HG03342 (cell line): ENCODE data around the gene TDRD3.

Source experiments
- ATAC-seq: cut with Tn5 transposase; IDR thresholded peaks from one replicate; pipeline ENCODE4 v1.9.1; 2021; ENCODE audit warnings: mild to moderate bottlenecking, moderate library complexity; ENCODE audit not compliant: unreplicated experiment

The TDRD3 gene

DNA sequence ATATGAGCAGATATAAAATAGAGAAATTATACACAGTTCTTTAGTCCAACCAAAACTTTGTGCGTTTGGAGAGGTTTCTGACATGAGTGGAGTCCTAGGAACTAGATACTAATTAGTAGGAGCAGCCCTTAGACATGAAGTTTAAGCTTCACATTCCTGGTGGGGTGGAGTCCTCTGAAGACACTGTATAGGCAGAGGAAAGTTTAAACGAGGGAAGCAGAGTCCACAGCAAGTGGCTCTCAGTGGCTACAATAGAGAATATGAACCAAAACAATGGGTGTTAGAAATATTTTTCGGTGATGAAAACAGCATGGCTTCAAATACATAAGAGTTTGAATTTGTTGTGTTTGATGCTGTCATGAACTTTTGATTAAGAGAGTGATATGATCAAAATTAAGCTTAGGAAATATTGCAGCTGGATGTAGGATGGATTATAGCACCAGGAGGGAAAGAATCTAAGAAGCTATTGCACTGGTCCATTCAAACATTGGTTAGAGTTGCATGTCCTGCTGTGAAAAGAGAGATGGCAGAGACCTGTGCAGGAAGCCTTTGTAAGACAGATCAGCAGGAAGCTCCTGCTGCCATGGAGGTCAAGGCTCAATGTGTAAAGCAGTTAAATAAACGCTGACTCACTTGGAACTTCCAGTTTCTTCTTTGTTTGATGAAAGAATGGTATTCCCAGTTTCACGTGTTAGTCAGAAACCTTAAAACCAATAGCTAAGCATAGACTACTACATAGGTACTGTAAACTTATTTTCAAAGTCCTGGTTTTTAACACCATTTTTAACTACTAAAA lies 175.2 kb downstream of the TDRD3 start:
- ATAC-seq, result no peak

DNA sequence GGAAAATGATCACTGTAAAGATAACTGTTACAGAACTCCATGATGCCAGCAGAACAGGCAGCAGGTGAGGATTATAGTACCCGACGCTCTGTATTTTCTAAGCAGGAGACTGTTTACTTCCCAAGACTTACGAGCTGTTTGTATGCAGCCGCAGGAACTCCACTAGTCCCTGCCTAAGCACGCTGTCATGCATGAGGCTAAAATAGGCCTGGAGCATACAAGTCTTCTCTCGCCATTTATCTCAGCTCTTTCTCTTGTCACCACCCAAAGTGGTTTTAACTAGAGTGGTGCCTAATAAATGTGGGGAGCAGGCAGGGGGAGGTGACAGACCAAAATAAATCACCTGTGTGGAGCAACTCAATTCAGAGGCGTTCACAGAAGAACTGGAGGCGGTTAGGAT lies 175.8 kb downstream of the TDRD3 start:
- no peak for ATAC-seq

DNA sequence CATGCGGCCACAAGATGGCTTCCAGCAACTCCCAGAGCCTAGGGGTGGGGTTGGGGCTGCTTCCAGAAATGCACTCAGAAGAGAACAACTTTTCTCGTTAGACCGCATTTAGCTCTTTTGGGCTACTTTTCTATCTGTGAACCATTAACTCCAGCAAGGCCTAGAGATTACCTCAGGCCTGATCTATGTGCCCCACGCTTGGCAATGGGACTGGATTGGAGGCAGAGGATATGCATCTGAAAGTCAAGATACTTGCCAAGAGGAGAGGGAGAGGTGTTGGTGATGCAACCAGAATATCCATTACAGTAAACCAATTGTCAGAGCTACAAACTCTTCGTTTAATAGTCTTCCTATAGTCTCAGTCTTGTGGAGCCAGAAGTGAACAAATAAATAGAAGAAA lies 177.7 kb downstream of the TDRD3 start:
- no peak for ATAC-seq

DNA sequence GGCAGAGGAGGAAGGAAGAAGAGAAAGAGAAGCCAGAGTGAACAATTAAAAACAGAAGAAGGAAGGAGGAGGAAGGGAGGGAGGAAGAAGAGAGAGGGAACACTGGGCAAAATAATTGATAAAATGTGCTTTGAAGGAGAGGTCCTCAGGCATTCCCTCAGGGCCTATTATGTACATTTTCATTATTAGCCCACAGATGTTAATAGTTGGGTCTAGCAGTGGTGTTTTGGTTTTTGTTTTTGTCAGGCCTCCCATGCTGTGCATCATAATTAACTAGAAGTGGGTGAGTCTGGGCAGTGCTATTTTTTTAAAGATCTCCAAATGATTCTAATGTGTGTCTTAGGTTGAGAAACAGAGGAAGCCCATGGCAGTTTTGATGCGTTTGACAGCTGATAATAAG lies 178.1 kb downstream of the TDRD3 start:
- no peak for ATAC-seq

DNA sequence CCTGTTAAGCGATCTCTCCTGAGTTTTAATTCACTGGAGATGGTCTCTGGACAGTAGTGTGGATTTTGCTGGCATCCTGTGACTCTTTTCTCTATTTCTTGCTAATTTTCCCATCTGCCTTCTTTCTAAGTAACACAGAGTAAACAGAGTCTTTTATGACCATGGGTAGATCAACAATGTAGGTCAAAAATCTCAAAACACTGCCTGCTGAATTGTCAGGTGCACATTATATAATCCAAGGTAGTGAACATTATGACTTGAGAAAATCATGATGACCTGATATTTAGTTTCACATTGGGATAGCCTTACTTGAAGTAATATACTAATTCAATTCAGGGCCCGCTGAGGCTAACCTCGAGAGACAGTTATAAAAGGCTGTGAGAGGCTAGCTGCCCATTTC lies 180.7 kb downstream of the TDRD3 start:
- no peak for ATAC-seq

DNA sequence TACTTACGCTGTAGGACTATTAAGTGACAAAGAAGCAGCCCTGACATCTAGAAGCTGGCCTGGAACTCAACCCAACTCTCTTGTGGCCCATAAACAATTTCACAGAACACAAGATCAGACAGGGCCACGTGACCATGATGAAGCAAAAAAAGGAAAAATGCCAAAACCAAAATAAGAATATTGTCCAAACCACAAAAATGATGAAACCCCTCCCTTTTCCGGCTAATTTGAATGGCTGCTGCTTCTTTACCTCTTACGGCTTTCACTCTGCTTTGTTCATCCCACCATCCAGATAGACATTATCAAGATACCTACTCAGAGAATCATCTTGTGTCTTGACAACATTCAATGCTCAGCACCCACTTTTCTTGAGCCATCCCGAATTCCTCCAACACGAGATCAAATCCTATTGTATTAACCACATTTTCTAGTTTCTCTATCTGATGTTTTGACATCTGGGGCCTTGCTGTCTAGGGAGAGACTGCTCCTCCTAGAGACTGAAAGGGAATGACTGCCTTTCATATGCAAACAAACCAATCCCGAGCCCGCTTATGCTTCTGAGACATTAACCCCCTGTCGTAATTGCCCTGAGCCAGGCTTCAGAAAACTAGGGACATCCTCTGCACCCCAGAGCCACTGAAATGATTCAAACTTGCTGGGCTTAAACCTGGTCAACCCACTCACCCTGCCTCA lies 186.3 kb downstream of the TDRD3 start:
- no peak for ATAC-seq

DNA sequence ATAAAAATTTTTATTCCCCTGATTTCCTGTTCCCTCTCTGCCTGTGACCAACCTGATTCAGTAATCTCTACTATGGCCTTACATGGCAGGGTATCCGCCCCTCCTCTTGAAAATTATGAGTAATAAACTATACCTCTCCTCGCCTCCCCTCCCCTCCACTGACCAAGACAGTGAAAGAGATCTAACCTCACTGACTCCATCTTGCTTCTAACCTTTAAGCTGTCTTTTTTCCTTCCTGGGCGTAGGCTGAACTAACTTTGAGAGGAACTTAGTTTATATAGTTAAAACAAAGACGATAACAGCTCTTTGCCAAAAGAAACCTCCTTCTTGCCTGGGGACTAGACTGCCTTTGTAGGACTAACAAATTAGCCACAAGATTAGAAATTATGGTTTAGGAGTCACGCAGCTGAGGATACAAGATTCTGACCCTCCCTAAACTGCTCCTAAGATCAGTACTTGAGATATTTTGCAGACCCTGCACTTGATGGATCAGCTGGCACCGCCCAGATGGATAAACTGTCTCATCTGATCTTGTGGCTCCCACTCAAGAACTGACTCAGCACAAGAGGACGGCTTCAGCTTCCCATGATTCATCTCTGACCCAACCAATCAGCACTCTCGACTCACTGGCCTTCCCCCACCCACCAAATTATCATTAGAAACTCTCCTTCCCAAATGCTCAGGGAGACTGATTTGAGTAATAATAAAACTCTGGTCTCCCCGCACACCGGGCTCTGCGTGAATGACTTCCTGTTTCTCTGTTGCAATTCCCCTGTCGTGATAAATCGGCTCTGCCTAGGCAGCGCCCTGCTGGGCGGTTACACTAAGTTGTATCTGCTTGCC lies 187.1 kb downstream of the TDRD3 start:
- no peak for ATAC-seq

DNA sequence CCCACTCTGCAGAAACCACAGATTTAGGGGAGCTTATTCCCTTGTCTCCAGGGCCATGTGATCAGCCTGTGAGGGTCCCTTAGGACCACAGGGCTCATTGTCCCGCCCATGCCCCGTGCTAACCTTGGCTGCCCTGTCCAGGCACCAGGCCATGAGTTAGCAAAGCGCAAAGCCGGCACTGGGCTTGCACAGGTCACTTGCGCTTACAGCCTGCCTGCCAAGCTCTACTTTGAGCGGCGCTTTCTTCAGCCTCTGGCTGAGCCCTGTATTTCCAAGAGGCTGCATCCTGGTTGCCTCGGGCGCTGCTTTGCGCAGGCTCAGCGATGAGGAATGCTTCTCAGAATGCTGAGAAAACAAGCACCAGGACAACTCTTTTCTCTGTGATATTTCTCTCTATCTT lies 188.0 kb downstream of the TDRD3 start:
- ATAC-seq, result no peak

DNA sequence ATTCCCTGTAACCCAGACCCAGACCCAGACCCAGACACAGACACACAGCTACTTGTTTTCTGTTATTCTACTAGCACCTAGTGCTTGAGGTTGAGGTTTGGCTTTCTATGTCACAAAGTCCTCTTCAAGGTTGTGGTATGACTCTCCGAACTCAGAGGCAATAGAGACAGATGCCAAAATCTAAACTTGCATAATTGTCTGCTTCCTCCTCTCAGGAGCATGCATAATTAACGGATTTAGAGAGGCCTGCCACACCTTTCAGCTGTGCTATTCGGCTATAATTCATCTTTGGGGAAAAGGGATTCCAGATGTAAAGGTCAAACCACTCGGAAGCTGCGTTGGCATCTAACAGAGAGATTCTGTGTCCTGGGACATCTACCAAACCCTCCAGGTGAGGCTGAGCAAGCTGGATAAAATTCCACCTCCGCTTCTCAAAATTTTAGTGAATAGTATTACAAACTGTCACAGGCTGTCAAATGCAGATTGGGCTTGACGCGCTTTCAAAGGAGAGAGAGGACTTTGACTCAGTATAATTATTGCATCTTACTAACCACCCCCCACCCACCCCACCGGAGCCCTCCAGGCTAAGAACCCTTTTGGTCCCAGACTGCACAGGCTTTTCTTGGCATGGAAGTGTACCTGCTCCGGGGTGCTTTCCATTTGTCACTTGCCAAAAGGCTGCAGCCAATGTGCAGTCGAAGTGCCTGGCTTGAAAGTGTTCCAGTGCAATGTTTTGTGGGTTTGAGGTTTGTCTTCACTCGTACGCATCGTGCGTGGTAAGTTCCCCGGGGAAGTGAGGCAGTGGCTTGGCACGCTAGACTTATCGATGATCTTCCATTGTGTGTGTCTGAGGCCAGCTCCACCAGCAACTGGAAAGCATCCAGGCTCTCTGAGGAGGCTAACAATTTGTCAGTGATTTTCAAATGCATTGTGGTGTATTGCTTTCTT lies 194.1 kb downstream of the TDRD3 start:
- peak; percentile 57 for ATAC-seq

DNA sequence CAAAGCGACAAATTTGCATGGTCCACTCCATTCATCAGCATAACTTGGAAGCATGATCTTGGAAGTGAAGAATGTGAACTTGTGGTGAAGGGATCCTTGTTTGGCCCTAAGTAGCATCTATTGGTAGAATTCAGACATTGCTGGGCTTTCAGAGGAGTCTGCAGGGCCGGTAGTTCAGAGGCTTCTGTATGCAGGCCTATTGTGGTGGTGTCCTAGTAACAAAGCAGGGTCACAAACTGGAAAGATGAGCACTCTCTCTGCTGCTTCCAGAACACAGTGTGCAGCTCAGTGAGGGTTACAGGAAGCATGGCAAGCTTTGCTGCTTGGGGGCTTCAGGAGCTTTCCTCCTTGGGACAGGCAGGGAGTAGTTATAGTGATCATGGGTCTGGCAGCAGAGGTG lies 206.0 kb downstream of the TDRD3 start:
- ATAC-seq, result no peak

DNA sequence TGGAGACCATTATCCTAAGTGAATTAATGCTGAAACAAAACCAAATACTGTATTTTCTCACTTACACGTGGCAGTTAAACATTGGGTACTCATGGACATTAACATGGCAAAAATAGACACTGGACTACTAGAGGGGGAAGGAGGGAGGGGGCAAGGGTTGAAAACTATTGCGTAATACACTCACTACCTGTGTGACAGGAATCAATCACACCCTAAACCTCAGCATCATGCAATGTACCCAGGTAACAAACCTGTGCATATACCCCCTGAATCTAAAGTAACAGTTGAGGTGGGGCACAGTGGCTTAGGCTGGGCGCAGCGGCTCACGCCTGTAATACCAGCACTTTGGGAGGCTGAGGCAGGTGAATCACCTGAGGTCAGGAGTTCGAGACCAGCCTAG lies 207.0 kb downstream of the TDRD3 start:
- no peak for ATAC-seq

DNA sequence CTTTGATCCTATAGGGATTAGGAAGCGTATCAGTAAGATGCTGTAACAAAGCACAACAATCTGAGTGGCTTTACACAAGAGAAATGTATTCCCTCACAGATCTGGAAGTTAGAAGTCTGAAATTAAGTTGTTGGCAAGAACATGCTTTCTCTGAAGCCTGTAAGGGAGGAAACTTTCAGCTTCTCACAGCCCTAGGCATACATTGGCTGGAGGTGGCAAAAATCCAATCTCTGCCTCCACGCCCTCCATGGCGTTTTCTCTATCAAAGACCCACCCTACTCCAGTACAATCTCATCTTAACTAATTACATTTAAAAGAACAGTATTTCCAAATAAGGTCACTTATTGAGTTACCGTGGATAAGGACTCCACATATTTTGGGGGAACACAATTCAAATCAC lies 211.9 kb downstream of the TDRD3 start:
- no peak for ATAC-seq

DNA sequence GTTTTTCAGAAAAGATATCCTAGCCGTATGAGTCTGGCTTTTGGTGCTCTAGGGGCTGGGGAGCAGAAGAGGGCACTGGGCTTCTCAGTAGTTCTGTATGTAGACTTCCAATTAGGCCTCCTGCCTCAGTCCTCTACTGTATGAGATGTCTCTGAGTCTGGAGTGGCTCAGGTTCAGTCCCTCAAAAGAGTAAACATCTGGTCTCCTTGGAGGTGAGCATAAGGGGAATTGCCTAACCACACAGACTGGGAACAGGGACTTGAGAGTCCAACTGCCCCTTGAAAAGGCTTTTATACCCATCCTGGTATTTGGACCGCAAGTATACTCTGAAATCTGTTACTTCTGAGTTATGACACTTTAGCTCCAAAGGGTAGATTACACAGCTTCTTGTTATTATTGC lies 214.5 kb downstream of the TDRD3 start:
- ATAC-seq, result no peak

DNA sequence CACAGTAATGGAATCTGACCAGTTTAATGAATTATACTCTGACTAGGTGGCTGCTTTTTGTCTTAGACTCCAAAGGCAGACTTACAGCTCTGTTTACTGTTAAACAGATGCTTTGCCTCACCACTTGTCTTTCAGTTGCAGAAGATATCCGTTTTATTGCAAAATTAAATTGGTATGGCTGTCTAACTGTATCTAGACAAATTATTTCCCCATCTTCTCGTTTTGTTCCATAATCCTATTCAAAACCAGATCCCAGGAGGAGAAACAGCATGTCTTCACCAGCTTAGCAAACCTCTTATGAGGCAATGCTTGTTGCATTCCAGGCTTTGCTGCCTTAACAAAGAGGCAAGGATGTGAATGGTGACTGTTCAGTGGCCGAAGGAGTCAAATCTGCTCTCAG lies 215.6 kb downstream of the TDRD3 start:
- ATAC-seq, result no peak

DNA sequence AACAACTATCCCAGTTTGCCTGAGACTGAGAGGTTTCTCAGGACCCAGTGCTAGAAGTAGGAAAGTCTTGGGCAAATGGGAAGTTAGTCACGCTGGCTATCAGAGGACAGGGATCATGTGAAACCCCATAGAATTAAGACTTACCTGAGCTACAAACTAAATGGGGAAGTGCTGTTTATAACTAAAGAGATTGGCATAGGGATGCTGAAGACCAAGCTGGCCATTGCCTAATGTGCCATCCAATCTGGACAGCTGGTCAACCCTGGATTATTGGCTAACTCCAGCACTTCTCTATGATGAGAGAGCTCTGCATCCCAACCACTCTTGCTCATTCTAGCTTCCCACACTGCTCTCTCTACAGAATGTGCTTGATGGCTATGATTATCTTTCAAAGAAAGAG lies 216.1 kb downstream of the TDRD3 start:
- ATAC-seq, result no peak

DNA sequence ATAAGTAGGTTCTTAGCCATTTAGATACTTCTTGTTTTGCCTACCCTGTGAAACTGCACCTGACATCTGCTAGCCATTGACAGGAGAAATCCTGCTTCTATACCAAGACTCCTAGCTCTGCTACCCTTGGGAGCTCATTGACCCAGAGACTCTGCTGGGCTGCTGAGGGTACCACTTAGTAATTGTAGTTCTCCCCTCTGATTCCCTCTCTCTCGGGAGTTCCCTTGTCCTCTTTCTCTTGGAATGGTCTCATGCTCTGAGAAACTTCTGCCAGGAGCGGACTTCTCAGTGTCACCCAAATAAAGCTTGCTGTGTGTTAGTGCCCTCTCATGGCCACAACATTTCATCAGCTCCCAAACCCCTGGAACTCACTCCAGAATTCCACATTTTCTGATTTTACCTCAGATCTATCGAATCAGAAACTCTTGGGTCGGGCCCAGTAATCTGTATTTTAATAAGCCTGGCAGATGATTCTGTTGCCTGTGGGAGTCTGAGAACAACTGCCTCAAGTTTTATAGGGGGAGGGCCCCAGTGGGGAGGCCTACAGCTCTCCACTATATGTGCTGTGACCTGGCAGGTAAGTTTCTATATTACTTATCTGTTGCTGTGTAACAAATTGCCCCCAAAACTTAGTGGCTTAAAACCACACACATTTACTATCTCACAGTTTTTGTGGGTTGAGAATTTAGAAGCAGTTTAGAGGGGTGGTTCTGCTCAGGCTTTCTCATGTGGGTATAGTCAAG lies 221.1 kb downstream of the TDRD3 start:
- ATAC-seq, result no peak

DNA sequence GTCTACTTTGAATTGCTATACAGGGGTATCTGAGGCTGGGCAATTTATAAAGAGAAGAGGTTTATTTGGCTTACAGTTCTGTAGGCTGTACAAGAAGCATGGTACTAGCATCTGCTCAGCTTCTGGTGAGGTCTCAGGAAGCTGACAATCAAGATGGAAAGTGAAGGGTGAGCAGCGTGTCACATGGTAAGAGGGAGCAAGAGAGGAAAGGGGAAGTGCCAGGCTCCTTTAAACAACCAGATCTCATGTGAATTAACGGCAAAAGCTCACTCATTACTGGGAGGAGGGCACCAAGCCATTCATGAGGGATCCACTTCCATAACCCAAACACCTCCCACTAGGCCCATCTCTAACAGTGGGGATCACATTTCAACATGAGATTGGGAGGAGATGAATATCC lies 222.4 kb downstream of the TDRD3 start:
- ATAC-seq, result no peak

DNA sequence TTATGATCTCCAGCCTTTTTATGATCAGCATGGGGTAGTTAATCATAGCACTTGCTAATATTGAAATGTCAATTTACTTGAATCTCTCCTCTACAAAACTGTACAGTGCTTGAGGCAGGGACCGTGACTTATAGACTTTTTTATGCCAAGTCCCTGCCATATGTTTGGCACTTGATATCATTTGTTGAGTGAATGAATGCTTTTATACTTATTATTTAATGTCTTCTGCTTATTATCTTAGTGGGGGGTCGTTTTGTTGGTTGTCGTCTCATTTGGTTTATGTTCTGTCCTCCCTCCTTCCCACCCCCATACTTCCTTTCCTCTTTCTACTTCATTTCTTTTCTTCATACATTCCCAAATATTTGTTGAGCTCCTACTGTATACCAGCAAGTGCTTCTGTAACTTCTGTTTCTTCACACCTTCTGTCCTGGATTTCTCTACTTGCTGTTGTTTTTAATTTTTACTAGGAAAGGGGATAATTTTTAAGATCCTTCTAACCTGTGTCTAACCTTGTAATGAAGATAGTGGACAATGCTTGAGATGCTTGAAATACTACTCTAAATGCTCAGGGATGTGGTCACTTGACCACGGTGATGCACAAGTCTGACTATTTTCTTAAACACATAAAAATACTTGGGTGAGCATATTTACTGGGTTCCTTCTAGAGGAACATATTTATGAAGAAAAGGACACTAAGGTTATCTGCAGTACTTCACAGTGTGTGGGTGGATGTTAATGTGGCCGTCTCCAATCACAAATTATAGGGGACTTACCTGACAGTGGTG lies 223.8 kb downstream of the TDRD3 start:
- no peak for ATAC-seq

DNA sequence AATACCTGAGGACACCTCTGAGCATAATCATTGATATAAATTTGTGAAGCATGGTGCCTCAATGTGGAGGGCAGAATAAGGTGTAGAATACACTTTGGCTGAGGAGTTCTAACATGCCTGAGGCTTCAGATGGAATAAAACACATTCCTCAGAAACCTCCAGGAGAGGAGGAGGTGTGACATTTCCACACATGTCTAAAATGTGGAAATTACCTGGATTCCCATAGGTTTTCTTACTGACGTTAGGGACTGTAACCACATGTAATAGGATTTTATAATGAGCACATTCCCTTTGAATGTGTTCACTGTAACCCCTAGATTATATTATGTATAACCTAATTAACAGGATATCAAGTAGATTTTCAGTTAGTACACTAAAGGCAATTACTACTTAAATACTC lies 226.1 kb downstream of the TDRD3 start:
- ATAC-seq, result no peak
